ENCODE measurements around the gene PDE4B.

- TF ChIP-seq, protein P1, sequence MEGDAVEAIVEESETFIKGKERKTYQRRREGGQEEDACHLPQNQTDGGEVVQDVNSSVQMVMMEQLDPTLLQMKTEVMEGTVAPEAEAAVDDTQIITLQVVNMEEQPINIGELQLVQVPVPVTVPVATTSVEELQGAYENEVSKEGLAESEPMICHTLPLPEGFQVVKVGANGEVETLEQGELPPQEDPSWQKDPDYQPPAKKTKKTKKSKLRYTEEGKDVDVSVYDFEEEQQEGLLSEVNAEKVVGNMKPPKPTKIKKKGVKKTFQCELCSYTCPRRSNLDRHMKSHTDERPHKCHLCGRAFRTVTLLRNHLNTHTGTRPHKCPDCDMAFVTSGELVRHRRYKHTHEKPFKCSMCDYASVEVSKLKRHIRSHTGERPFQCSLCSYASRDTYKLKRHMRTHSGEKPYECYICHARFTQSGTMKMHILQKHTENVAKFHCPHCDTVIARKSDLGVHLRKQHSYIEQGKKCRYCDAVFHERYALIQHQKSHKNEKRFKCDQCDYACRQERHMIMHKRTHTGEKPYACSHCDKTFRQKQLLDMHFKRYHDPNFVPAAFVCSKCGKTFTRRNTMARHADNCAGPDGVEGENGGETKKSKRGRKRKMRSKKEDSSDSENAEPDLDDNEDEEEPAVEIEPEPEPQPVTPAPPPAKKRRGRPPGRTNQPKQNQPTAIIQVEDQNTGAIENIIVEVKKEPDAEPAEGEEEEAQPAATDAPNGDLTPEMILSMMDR (IDR thresholded peaks at IDR 0.05; ENCODE audit: low read depth, low read length): no peak
- no peak for TF ChIP-seq EZH2phosphoT487 (IDR thresholded peaks at IDR 0.05; ENCODE audit: low read depth)
These were observed 483.5 kb downstream of the PDE4B start for GRCh38 chr1:66276218-66276617.
